Brain microvascular endothelial cell (primary cell): Measurements from ENCODE around the gene PRKG1.

ENCODE experiments used
- DNase-seq: peaks from one replicate; pipeline ENCODE4 v3.0.0-alpha.2; 2020
- H3K27ac ChIP-seq: fragments of 250-450 bp; sonication (Bioruptor Pico); 2 replicates; pipeline ENCODE4 v1.5.1; 2020; ENCODE audit warnings: mild to moderate bottlenecking, moderate library complexity
- H3K27me3 ChIP-seq: fragments of 250-450 bp; sonication (Bioruptor Pico); replicated peaks from 2 replicates; pipeline ENCODE4 v1.5.1; 2020; ENCODE audit warnings: mild to moderate bottlenecking
- H3K36me3 ChIP-seq: fragments of 250-450 bp; sonication (Bioruptor Pico); replicated peaks from 2 replicates; pipeline ENCODE4 v1.5.1; 2020; ENCODE audit warnings: mild to moderate bottlenecking
- H3K4me3 ChIP-seq: 2 replicates; pipeline ENCODE4 v1.5.1; 2011; ENCODE audit warnings: low read depth, mild to moderate bottlenecking, control low read depth, low read length, moderate library complexity
- CTCF ChIP-seq: IDR thresholded peaks from 2 replicates; pipeline ENCODE4 v1.5.1; 2011; ENCODE audit warnings: low read depth, mild to moderate bottlenecking, moderate library complexity, low read length, control low read depth, inconsistent platforms; ENCODE audit errors: missing control alignments
- in situ Hi-C: cut with HindIII; loops from 2 replicates; pipeline ENCODE4 v1.10.0; 2017; ENCODE audit warnings: low sequenced_read_pairs, low pct_ligation_motif_present

Gene PRKG1

DNA sequence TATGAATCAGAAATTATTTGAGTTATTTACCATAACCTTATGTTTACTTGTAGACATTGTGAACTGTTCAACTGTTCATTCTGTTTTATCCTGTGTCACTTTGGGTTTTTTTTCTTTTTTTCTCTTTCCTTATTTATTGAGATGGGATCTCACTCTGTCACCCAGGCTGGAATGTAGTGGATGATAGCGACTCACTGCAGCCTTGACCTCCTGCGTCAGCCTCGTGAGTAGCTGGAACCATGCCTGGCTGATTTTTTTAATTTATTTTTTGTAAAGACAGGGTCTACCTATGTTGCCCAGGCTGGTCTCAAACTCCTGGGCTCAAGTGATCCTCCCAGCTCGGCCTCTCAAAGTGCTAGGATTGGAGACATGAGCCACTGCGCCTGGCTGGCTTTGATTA, 528.0 kb downstream of the PRKG1 start:
- no peak for TF ChIP-seq CTCF

GRCh38 chr10:51604579-51604978, 530.3 kb downstream of the PRKG1 start:
- no peak overlapping the region for H3K27ac ChIP-seq
- in situ Hi-C loops, result no loop called here
- no peaks in the 10 kb centered on the region for H3K36me3 ChIP-seq
- no peak for TF ChIP-seq CTCF
- no peaks in the 10 kb centered on the region for H3K27me3 ChIP-seq
- DNase-seq, result no peak
- H3K4me3 ChIP-seq, result no peak overlapping the region

More for the DNA sequence above, 528.0 kb downstream of the PRKG1 start:
- in situ Hi-C loops, result no loop called here
- Histone ChIP-seq H3K4me3 (no peak overlapping the region), H3K27me3 (no peaks in the 10 kb centered on the region), H3K27ac (no peak overlapping the region), H3K36me3 (no peaks in the 10 kb centered on the region)
- peak; percentile 4 for DNase-seq

DNA sequence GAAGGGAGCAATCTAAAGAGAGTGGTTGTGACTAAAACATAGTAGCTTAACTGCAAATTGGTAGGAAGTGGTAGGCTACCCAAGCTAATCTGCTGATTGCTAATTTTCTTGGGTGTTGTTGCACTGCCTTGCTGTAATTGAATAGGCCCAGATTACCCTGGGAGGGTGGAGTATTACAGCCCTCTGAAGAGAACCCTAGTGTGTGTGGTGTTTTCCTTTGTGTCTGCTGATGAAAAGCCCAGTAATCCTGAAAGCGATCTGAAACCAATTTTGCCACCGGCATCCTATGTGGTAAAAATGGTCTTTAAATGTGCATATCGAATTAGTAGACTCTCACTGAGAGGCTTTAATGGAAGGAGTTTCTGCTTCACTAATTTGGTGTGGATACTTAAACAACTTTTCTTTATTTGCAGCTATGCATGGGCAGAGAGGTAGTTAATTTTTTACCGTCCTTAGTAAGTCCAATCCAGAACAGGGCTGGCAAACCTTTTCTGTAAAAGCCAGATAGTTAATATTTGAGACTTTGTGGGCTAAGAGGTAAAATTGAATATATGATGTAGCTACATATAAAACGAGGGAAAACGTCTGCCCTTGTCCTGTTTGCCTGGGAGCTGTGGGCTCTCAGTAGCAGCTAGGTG, 532.7 kb downstream of the PRKG1 start:
- no peak overlapping the region for H3K4me3 ChIP-seq
- in situ Hi-C loops, result no loop called here

GRCh38 chr10:51607463-51607835, 533.2 kb downstream of the PRKG1 start:
- no peak overlapping the region for H3K4me3 ChIP-seq
- H3K36me3 ChIP-seq, result no peaks in the 10 kb centered on the region
- TF ChIP-seq CTCF, result no peak
- DNase-seq, result no peak
- H3K27me3 ChIP-seq, result no peaks in the 10 kb centered on the region
- in situ Hi-C loops, result no loop called here
- no peak overlapping the region for H3K27ac ChIP-seq

More for the DNA sequence above, 532.7 kb downstream of the PRKG1 start:
- no peak for DNase-seq
- no peaks in the 10 kb centered on the region for H3K27me3 ChIP-seq
- H3K36me3 ChIP-seq, result no peaks in the 10 kb centered on the region
- no peak overlapping the region for H3K27ac ChIP-seq
- no peak for TF ChIP-seq CTCF

DNA sequence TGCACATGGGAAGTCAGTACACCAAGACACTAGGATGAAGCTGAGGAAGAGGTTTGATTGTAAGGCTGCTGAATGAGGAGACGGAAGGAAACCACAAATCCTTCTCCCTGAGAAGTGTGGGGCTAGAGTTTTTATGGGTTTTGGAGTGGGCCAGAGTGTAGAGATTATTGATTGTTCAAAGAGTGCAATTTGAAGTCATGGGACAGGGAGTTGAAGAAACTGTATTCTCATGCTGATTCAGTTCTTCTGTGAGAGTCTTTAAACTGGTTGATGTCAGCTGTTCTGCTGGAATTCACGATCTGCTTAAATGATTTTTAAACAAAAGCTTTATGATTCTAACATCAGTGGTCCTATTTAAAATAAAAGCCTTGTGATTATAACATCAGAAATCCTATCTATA, 533.9 kb downstream of the PRKG1 start:
- Histone ChIP-seq H3K27ac (no peak overlapping the region), H3K4me3 (no peak overlapping the region), H3K36me3 (no peaks in the 10 kb centered on the region), H3K27me3 (no peaks in the 10 kb centered on the region)
- no peak for TF ChIP-seq CTCF
- in situ Hi-C loops, result no loop called here
- DNase-seq, result no peak

DNA sequence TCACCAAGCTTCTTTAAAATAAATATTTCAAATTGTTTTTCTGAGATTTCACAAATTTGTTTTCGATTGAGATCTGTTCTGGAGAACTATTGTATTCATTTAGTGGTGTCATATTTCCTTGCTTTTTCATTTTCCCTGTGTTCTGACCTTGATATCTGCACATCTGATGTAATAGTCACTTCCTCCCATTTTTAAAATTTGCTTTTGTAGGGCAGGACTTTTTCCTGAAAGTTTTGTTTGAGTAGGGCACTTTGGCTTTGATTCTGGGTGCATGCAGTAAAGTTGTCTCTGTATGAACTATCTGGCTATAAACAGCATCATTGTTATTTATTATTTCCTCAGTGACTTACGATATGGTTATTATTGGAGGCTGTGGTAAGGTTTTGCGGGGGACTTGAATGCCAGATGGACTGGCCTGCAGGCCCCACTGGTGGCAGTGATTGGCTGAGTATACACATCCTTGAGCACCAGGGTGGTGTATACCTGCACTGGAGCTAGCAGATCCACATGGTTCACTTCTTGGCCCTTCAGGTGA, 541.5 kb downstream of the PRKG1 start:
- DNase-seq, result no peak
- no peak for TF ChIP-seq CTCF

More for the DNA sequence above, 541.5 kb downstream of the PRKG1 start:
- H3K27ac ChIP-seq, result no peak overlapping the region
- in situ Hi-C loops, result no loop called here
- no peaks in the 10 kb centered on the region for H3K36me3 ChIP-seq
- no peaks in the 10 kb centered on the region for H3K27me3 ChIP-seq
- H3K4me3 ChIP-seq, result no peak overlapping the region
